ENCODE data around the gene CHD3.

- TF ChIP-seq CTCF (IDR thresholded peaks at IDR 0.05), result no peak
- no peak for TF ChIP-seq POLR2A (IDR thresholded peaks at IDR 0.05)
Observed at GRCh38 chr17:7943291-7943690, 54.7 kb downstream of the CHD3 start.
